Astrocyte of the spinal cord (primary cell): Measurements from ENCODE around the gene KCNS1.

ENCODE experiments used
- DNase-seq: peaks from one replicate; pipeline ENCODE4 v3.0.0; 2011; ENCODE audit warnings: low read depth, low spot score
- H3K4me3 ChIP-seq: 2 replicates; pipeline ENCODE4 v1.5.1; 2011; ENCODE audit warnings: low read depth, mild to moderate bottlenecking, low read length, moderate library complexity
- in situ Hi-C: cut with HindIII; loops from 2 replicates; pipeline ENCODE4 v1.10.0; 2017; ENCODE audit warnings: low sequenced_read_pairs
- TF ChIP-seq, protein P1 (sequence below): IDR thresholded peaks from 2 replicates; pipeline ENCODE4 v1.5.1; 2012; ENCODE audit warnings: low read depth, mild to moderate bottlenecking, low read length, inconsistent platforms

The KCNS1 gene

DNA sequence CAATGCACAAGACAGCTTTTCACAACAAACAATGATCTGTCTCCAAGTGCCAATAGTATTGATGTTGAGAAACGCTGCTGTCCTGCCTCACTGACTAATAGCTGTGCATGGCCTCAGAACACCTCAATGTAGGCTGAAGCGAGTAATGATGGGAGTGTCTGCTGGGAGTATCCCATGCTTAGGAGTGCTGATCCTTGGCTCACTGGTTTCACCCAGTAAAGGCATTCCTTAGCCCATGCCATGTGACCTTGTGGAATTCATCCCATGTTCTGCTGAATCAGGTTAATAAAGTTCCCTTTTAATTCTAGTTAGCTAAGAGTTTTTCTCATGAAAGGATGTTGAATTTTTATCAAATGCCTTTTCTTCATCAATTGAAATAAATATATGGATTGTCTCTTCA is 27.2 kb upstream of the KCNS1 start:
- DNase-seq = no peak
- H3K4me3 ChIP-seq = no peak overlapping the region
- TF ChIP-seq, protein P1, sequence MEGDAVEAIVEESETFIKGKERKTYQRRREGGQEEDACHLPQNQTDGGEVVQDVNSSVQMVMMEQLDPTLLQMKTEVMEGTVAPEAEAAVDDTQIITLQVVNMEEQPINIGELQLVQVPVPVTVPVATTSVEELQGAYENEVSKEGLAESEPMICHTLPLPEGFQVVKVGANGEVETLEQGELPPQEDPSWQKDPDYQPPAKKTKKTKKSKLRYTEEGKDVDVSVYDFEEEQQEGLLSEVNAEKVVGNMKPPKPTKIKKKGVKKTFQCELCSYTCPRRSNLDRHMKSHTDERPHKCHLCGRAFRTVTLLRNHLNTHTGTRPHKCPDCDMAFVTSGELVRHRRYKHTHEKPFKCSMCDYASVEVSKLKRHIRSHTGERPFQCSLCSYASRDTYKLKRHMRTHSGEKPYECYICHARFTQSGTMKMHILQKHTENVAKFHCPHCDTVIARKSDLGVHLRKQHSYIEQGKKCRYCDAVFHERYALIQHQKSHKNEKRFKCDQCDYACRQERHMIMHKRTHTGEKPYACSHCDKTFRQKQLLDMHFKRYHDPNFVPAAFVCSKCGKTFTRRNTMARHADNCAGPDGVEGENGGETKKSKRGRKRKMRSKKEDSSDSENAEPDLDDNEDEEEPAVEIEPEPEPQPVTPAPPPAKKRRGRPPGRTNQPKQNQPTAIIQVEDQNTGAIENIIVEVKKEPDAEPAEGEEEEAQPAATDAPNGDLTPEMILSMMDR = no peak
- in situ Hi-C loops = no loop called here

- in situ Hi-C loops = no loop called here
- no peak for DNase-seq
- TF ChIP-seq, protein P1 = no peak
- no peak within 1 kb of the TSS for H3K4me3 ChIP-seq
Observed at GRCh38 chr20:45124365-45124764, 23.4 kb upstream of the KCNS1 start, which contains the start of gene WFDC12. Gene WFDC12 (minus strand): TSS chr20:45124465. CDS start chr20:45124447, 18 bp downstream.

- no peak overlapping the region for H3K4me3 ChIP-seq
- no peak for DNase-seq
- TF ChIP-seq, protein P1 = no peak
- in situ Hi-C loops = no loop called here
Observed at GRCh38 chr20:45121388-45121787, 20.5 kb upstream of the KCNS1 start.

GRCh38 chr20:45119556-45120266 is 18.8 kb upstream of the KCNS1 start:
- TF ChIP-seq, protein P1 = no peak
- DNase-seq = no peak
- in situ Hi-C loops = no loop called here
- no peak overlapping the region for H3K4me3 ChIP-seq

GRCh38 chr20:45118028-45118427 is 17.1 kb upstream of the KCNS1 start:
- no peak overlapping the region for H3K4me3 ChIP-seq
- TF ChIP-seq, protein P1 = no peak
- DNase-seq = no peak
- in situ Hi-C loops = no loop called here

DNA sequence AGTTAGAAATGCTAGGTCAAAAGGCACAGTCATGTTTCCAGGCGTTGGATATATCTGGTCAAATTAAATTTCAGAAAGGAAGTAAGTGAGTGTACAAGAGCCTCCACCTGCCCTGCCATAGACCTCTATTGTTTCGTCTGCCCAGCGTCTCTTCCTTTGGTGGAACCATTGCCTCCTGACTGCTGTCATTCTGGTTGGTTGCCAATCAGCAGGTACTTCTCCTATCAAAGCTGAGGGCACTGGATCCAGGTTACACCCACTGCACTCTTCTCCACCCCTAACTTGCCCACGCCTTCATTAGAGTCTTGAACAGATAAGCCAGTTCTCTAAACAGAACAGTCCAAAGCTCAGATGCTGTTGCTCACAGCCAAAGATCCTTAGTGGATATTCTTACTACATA is 16.7 kb upstream of the KCNS1 start:
- DNase-seq = no peak
- in situ Hi-C loops = no loop called here
- H3K4me3 ChIP-seq = no peak overlapping the region
- TF ChIP-seq, protein P1 = no peak

DNA sequence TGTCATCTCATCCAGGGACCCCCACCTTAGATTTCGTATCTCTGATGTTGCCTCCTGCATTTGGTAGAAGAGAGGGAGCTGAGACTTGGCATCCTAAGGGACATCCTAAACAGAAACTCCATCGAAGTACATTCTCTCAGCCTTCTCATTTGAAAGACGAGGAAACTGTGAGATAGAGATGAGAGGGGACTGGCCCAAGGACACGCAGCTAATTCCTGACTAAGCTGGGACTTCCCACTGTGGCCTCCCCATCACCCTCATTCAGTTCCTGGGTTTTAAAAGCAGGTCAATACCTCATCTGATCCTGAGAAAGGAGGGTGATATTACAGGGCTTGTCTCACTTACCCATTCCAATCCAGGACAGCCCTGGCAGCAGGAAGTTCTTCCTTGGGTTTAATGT is 14.9 kb upstream of the KCNS1 start:
- TF ChIP-seq, protein P1 = no peak
- no peak overlapping the region for H3K4me3 ChIP-seq
- in situ Hi-C loops = no loop called here
- DNase-seq = no peak
